ENCODE data around the gene EP300. TPM values are rescaled to one million over a fixed set of nuclear protein-coding genes. Genes with fewer than 3 reads are reported as not detected.
"Not testable (repeated sequence)": the region's sequence is repeated elsewhere in the genome, so short reads cannot be mapped to it uniquely, and the experiment has no call there.

EP300 gene
- total RNA-seq, 1 donor from 2014 or later: 30.0 TPM

GRCh38 chr22:41178425-41178975 lies 86.1 kb downstream of the EP300 start:
- no peak for DNase-seq (ENCODE audit: low read depth)
- no peak for TF ChIP-seq CTCF (conservative IDR thresholded peaks at IDR 0.05; ENCODE audit: low read depth, low read length)
- no peak overlapping the region for H3K4me3 ChIP-seq (ENCODE audit: low read depth, low read length)

- H3K4me3 ChIP-seq (ENCODE audit: low read depth, low read length); DNase-seq (ENCODE audit: low read depth): not testable (repeated sequence)
These were observed 88.0 kb downstream of the EP300 start for GRCh38 chr22:41180362-41180761.

- no peak for DNase-seq (ENCODE audit: low read depth)
- TF ChIP-seq CTCF (conservative IDR thresholded peaks at IDR 0.05; ENCODE audit: low read depth, low read length): no peak
- H3K4me3 ChIP-seq (ENCODE audit: low read depth, low read length): no peak overlapping the region
These were observed 88.5 kb downstream of the EP300 start for GRCh38 chr22:41180926-41181325.

- no peak overlapping the region for H3K4me3 ChIP-seq (ENCODE audit: low read depth, low read length)
- no peak for DNase-seq (ENCODE audit: low read depth)
- no peak for TF ChIP-seq CTCF (conservative IDR thresholded peaks at IDR 0.05; ENCODE audit: low read depth, low read length)
These were observed 89.2 kb downstream of the EP300 start for GRCh38 chr22:41181349-41182241.

GRCh38 chr22:41184679-41185078 lies 92.3 kb downstream of the EP300 start:
- H3K4me3 ChIP-seq (ENCODE audit: low read depth, low read length): no peak overlapping the region
- no peak for DNase-seq (ENCODE audit: low read depth)
- TF ChIP-seq CTCF (conservative IDR thresholded peaks at IDR 0.05; ENCODE audit: low read depth, low read length): no peak

- no peak for TF ChIP-seq CTCF (conservative IDR thresholded peaks at IDR 0.05; ENCODE audit: low read depth, low read length)
- DNase-seq (ENCODE audit: low read depth): no peak
- no peak overlapping the region for H3K4me3 ChIP-seq (ENCODE audit: low read depth, low read length)
These were observed 99.1 kb downstream of the EP300 start for GRCh38 chr22:41191467-41191866.

- TF ChIP-seq CTCF (conservative IDR thresholded peaks at IDR 0.05; ENCODE audit: low read depth, low read length): no peak
- DNase-seq (ENCODE audit: low read depth): no peak
- H3K4me3 ChIP-seq (ENCODE audit: low read depth, low read length): no peak overlapping the region
These were observed 101.4 kb downstream of the EP300 start for GRCh38 chr22:41193829-41194228.
